HG02763 (cell line): ENCODE results near the gene DET1.
"Not testable (repeated sequence)": the region's sequence is repeated elsewhere in the genome, so short reads cannot be mapped to it uniquely, and the experiment has no call there.

Source experiments
- ATAC-seq: cut with Tn5 transposase; IDR thresholded peaks from one replicate; pipeline ENCODE4 v1.9.1; 2021; ENCODE audit warnings: mild to moderate bottlenecking, moderate library complexity; ENCODE audit not compliant: unreplicated experiment

The DET1 gene

DNA sequence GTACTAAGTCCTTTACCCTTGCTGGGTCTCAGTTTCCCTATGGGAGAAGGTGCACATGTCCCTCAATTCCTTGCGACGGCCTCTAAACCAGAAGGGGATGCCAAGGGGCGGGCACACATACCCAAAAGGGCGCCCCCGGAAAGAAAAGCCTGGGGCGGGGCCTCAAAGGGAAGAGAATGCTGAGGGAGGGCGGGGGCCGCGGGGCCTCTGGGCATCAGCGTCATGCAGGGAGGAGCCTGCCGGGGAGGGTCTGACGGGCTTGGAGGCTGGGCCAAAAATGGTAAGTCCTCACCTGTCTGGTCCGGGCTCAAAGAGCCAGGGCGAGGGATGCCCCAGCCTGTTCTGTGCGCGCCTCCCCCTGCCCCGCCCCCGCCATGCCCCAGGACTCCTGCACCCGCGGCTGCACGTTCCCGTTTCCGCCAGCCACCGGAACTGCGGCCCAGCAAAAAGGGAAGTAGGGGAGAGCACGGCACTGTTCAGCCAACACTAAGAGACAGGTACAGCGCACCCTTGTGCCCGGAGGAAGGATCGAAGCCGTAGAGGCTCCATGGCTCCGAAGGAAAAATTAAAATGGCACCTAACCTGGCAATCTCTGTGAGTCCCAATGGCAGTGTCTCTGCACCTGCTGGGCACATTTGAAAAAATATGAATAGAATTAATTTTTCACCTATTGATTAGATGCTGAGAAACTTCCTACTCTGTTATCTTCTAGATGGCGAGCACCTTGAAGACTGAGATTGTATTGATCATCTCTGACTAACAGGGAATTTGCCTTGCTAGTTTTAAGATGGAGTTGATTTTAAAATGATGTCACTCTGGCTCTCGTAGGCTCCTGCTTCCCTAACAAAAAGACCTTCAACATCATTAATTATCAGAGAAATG, at the start of gene DET1:
Gene DET1 (minus strand): TSS at position 434 of the 882 bp plus-strand sequence. CDS start 14,976 bp downstream, outside the sequence.
- peak; percentile 99 for ATAC-seq

DNA sequence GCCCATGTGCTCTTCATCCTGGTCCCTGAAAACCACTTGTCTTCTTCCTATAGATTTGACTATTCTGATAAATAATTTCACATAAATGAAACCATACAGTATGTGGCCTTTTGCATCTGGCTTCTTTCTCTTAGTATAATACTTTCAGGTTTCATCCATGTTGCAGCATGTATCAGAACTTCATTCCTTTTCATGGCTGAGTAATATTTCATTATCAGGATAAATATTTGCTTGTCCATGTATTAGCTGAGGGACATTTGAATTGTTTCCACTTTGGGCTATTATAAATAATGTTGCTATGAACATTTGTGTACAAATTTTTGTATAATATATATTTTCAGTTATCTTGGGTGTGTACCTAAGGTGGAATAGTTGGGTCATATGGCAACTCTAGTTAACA, 44.9 kb upstream of the DET1 start:
- ATAC-seq: no peak

DNA sequence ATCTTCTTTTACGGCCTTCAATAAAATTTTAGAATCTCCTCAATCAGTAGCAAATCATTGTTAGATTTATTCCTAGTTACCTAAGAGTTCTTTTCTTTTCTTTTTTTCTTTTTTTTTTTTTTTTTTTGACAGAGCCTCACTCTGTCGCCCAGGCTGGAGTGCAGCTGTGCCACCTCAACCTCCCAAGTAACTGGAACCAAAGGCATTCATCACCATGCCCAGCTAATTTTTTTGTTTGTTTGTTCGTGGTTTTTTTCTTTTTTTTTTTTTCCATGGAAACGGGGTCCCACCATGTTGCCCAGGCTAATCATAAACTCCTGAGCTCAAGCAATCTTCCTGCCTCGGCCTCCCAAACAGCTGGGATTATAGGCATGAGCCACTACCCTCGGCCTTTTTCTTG, 44.3 kb upstream of the DET1 start:
- no peak for ATAC-seq

DNA sequence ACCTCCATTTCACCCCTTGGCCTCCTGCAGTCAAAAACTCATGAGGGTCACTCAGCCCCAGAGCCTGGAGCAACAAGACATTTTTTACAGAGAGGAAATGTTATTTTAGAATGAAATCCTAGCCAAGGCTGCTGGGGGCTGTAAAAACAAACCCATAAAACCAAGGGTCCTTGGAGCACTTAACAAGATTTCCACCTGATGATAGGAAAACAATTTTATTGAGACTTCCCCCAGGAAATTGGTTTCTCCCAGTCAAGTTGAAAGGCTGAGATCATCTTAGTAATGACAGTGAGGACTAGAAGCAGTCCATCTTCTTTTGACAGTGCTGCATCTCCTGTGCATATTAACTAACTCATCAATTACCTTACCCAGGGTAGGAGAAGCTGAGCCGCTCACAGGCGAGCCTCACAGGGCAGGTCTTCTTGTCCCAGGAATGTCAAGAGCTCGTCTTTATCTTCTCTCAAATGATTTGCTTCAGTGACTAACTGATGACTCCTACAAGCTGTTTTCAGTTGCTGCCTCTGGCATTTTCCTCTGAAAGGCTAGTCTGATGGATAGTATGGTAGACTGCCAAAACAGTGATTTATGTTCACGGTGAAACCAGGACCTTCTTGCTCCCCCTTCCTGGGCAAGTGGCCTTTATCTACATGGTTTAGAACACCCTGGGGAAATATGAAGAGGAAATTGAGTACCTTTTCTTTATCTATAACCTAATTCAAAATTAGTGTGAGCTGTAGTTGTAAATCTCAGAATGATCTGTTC, 40.1 kb upstream of the DET1 start:
- ATAC-seq: no peak

DNA sequence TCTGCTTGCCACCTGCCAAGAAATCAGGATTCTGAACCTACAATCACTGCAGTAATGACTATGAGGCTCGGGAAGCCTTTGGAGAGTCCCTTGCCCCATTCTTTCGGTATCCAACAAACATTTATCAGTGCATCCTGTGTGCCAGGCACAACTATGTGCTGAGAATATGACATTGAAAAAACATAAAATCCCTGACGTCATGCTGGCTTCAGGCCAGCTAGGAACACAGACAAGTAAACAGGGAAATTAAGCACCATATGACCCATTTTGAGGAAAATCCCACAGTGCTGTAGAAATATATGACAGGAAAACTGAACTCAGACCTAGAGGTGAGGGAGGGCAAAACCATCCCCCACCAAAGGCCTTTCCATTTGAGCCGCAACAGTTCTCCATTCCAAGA, 34.1 kb upstream of the DET1 start:
- no peak for ATAC-seq

DNA sequence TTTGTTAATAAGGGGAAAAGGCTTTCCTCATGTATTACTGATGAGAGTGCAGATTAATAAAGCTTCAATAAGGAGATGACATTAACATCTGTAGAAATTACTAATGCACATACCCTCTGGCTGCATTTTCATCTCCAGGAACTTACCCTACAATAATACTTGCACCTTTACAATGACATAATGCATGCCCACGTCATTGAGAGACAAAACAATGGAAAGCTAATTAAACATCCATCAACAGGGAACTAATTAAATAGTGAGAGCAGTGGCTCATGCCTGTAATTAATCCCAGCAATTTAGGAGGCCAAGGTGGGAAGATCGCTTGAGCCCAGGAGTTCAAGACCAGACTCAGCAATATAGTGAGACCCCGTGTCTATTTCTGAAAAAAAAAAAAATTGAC, 32.8 kb upstream of the DET1 start:
- no peak for ATAC-seq

DNA sequence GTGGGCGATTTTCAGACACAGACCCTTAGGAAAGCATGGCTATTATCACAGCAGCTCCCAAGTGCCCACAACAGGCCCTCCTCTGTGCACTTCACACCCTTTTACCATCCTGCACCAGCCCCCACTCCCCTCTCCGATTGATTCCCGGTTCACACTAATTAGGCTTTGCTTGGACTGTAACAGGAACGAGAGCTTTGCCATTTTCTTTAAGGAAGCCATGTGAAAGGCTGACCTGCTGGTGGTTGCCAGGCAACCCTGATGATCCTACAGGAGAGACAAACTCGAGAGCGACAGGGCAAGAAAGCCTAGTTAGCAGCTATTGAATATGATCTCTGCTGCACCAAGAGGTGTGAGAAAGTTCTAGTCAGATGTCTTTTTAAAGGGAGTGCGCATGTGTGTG, 28.2 kb upstream of the DET1 start:
- ATAC-seq: no peak

DNA sequence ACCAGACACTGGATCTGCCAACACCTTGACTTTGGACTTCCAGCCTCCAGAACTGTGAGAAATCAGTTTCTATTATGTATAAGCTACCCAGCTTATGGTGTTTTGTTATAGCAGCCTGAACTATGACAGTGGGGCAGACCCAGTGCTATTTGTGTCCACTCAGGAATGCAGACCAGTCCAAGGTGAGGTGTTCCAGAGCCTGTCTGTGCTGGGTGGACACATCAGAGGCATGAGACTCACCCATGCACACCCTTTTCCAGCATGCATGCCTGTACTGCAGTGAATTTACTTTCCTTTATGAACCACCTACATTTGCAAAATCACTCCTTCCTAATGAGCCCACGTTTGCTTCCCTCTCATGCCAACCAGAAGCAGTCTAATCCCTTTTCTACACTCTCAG, 27.6 kb upstream of the DET1 start:
- no peak for ATAC-seq

DNA sequence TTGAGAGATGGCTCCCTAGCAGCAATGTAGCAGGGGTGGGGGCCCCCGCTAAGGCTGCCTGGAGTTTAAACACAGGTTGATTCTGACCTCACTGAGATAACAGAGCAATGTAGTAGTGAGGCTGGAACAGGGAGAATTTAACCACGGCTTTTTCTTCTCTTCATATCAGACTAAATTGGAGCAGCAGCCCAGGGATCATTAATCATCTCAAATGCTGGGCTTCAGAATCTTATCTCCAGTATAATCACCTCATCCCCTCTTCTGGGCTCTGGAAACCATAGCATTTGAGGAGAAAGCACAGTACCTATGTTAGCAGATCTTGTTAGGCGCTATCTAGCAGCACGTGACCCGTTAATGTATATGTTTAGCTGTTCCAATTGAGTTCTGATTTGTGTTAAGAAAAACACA, 25.4 kb upstream of the DET1 start:
- no peak for ATAC-seq

DNA sequence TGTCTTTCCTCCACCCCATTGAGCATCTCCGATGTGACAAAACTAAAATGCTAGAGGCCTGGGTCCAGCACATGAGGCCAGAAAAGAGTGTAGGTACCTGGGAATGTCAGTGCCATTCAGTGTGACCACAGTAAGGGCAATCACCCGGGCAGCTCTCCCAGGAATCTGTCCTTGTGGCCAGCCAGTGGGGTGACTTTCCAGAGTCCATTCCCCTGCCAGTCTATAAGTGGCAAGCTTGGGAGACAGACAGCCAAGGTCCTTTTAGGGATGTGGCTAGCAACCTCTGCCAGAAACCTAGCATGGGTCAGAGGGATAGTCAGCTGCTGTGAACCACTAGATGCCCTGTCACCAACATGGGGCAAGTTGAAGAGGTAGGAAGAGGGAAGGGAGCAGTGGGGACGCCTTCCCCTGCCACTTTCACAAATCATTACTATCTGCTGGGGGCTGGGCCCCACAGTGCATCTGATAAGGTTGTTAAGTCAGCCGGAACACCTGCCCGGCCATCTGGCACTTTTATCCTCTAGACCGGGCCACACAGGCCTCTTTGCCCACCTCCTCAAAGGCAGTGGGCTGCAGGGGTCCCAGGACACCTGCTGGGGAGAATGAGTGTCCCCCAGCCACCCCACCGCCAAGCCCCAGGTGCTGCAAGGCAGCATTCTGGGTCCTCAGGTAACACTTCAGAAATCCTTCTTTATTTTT, 24.8 kb upstream of the DET1 start:
- no peak for ATAC-seq

DNA sequence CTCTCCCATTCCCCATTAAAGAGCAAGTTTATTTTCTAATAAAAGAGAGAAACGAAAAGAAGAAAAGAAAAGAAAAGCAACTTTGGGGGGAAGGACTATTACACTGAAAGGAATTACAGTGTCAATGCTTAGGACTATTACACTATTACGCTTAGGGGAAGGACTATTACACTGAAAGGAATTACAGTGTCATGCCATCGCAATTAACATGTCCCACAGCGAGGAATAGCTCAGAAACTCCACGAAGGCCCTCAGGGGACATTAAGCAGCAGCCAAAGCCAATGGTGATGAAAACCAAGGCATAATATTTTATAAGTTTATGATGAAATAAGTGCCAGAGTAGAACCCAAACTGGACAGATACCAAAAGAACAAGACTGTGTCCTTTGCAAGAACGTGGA, 22.1 kb upstream of the DET1 start:
- no peak for ATAC-seq

DNA sequence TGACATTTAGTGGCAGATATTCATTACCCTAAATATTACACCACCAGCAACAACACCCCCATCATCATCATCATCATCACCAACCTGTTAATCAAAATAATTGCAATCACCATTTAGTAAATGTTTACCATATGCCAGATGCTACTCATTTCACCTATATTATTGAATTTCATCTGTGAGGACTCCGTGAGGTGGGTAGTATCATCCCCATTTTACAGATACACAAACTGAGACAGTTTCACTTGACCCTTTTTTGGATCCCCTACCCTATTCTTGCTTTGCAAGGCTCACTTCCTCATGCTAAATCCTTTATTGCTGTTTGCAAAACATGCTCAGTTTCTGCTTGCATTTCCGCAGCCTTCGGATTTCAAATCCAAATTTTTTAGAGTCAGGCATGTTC, 18.3 kb upstream of the DET1 start:
- ATAC-seq: no peak

DNA sequence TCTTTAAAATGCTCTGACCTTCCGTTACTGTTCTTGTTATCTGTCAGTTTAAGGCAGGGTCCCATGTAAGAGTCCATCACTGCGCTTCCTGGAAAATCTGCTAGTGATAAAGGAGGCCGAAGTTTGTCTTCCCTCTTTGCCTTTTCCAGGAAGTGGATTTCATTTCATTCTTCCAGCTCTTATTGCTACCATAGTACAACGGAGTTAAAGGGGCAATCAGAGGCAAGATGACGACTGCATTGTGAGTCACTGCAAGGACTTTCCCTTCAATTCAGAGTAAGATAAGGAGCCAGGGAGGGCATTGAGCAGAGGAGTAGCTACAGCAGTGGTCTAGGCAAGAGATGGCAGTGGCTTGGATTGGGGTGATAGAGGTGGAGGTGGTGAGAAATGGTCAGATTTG, 17.2 kb upstream of the DET1 start:
- no peak for ATAC-seq

DNA sequence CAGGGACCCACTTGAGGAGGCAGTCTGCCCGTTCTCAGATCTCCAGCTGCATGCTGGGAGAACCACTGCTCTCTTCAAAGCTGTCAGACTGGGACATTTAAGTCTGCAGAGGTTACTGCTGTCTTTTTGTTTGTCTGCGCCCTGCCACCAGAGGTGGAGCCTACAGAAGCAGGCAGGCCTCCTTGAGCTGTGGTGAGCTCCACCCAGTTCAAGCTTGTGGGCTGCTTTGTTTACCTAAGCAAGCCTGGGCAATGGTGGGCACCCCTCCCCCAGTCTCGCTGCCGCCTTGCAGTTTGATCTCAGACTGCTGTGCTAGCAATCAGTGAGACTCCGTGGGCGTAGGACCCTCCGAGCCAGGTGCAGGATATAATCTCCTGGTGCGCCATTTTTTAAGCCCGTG, 13.1 kb upstream of the DET1 start:
- ATAC-seq: not testable (repeated sequence)

DNA sequence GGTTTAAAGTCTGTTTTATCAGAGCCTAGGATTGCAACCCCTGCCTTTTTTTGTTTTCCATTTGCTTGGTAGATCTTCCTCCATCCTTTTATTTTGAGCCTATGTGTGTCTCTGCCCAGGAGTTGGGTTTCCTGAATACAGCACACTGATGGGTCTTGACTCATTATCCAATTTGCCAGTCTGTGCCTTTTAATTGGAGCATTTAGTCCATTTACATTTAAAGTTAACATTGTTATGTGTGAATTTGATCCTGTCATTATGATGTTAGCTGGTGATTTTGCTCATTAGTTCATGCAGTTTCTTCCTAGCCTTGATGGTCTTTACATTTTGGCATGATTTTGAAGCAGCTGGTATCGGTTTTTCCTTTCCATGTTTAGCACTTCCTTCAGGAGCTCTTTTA, 11.5 kb upstream of the DET1 start:
- ATAC-seq: not testable (repeated sequence)

DNA sequence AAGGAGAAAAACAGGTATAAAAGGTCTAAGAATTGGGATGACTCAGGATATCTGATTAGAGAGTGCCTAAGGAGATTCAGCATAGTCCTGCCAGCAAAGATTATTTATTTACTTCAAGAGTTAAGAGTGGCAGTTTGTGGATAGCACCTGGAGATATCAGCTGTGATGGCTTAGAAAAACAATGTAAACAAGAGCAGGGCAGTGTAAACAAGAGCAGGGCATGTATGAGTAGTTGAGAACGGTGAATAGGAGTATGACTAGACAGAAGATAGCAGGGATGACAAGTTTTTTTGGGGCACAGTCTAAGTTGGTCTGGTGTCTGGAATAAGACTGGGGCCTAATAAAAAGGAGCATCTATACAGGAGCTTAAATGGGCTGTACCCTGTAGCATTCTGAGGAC, 1.5 kb upstream of the DET1 start:
- not testable (repeated sequence) for ATAC-seq

DNA sequence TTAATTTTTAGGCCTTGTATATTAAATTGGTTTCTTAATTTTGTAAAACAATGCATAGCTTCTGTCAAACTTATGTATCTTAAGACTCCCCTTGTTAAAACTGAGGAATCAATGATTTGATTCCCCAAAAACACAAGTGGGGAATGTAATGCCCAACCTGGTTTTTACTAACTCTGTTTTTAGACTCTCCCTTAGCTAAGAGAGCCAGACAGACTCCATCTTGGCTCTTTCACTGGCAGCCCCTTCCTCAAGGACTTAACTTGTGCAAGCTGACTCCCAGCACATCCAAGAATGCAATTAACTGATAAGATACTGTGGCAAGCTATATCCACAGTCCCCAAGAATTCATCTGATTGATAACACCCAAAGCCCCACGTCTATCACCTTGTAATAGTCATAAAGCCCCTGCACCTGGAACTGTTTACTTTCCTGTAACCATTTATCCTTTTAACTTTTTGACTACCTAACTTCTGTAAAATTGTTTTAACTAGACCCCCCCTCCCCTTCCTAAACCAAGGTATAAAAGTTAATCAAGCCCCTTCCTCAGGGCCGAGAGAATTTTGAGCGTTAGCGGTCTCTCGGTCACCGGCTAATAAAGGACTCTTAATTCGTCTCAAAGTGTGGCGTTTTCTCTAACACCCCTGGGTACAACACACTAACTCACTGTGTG, 768 bp downstream of the DET1 start:
- not testable (repeated sequence) for ATAC-seq

DNA sequence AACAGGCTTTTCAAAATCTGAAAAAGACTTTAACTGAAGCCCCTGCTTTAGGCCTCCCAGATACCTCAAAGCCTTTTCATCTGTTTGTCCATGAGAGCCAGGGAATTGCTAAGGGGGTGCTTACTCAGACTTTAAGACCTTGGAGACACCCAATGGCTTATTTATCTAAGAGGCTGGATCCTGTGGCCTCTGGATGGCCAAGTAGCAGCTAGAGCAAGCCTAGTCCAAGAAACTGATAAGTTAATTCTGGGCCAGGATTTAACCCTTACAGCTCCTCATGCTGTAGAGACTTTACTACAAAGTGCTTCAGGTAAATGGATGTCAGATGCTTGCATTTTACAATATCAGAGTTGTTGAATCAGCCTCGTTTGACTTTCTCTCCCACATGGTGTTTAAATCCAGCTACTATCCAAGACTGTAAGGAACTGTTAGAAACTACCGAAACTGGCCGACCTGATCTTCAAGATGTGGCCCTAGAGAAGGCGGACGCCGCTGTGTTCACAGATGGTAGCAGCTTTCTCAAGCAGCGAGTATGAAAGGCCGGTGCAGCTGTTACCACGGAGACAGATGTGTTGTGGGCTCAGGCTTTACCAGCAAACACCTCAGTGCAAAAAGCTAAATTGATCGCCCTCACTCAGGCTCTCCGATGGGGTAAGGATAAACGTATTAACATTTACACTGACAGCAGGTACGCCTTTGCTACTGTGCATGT, 3.3 kb downstream of the DET1 start:
- no peak for ATAC-seq

DNA sequence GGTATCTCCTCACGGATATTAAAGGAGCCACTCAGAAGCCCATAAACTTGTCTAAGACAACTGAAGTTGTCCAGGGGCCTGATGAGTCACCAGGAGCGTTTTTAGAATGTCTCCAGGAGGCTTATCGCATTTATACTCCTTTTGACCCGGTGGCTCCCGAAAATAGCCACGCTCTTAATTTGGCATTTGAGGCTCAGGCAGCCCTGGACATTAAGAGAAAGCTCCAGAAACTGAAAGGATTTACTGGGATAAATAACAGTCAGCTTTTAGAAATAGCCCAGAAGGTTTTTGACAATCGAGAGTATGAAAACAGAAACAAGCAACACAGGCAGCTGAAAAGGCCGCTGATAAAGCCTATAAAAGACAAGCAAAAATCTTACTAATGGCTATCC, 4.1 kb downstream of the DET1 start:
- ATAC-seq: no peak

DNA sequence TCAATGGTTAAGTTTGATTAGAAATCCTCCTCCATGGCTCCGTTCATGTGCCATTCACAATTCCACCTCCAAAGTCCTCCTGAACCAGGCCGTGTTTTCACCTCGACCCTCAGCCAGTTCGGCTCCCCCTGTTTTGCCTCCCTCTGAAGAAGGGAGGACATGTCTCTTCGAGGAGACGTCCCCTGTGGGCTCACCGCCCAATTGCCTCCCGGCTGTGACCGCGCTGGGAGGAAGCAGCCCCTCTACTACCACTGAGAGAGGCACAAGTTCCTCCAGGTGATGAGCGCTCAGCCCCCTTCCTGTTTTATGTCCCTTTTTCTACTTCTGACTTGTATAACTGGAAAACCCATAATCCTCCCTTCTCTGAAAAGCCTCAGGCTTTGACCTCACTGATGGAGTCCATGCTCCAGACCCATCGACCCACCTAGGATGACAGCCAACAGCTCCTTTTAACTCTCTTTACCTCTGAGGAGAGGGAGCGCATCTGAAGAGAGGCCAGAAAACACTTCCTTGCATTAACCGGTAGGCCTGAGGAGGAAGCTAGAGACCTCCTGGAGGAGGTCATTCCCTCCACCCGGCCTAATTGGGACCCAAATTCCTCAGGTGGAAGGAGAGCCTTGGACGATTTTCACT, 4.7 kb downstream of the DET1 start:
- no peak for ATAC-seq
